HG03108 (cell line): ENCODE measurements around the gene CTNNA3.

ENCODE experiments used
- ATAC-seq: cut with Tn5 transposase; IDR thresholded peaks from one replicate; pipeline ENCODE4 v1.9.1; 2021; ENCODE audit warnings: moderate library complexity; ENCODE audit not compliant: unreplicated experiment

The CTNNA3 gene

GRCh38 chr10:65903620-65904019, 1792.4 kb downstream of the CTNNA3 start:
- no peak for ATAC-seq

- no peak for ATAC-seq
Observed at GRCh38 chr10:65900271-65900670, 1795.7 kb downstream of the CTNNA3 start.

- ATAC-seq, result no peak
Observed at GRCh38 chr10:65898055-65898454, 1797.9 kb downstream of the CTNNA3 start.

- no peak for ATAC-seq
Observed at GRCh38 chr10:65894961-65895360, 1801.0 kb downstream of the CTNNA3 start.

- no peak for ATAC-seq
Observed at GRCh38 chr10:65894379-65894778, 1801.6 kb downstream of the CTNNA3 start.

- ATAC-seq, result no peak
Observed at GRCh38 chr10:65893676-65894075, 1802.3 kb downstream of the CTNNA3 start.

- no peak for ATAC-seq
Observed at GRCh38 chr10:65892284-65892683, 1803.7 kb downstream of the CTNNA3 start.

- peak; percentile 63 for ATAC-seq
Observed at GRCh38 chr10:65891073-65891981, 1804.7 kb downstream of the CTNNA3 start.

GRCh38 chr10:65864529-65864928, 1831.5 kb downstream of the CTNNA3 start:
- ATAC-seq, result no peak

- no peak for ATAC-seq
Observed at GRCh38 chr10:65864036-65864435, 1832.0 kb downstream of the CTNNA3 start.
